HG02938 (cell line): ENCODE measurements around the gene SLC8A2.

Experiments
- ATAC-seq: cut with Tn5 transposase; IDR thresholded peaks from one replicate; pipeline ENCODE4 v1.9.1; 2021; ENCODE audit warnings: mild to moderate bottlenecking, moderate library complexity; ENCODE audit not compliant: unreplicated experiment

SLC8A2 gene

GRCh38 chr19:47503130-47503825 lies 31.6 kb upstream of the SLC8A2 start:
- no peak for ATAC-seq

- ATAC-seq, result no peak
Measured at GRCh38 chr19:47499863-47500830, 28.5 kb upstream of the SLC8A2 start.

- ATAC-seq, result no peak
Measured at GRCh38 chr19:47499371-47499770, 27.7 kb upstream of the SLC8A2 start.

- no peak for ATAC-seq
Measured at GRCh38 chr19:47498561-47498960, 26.9 kb upstream of the SLC8A2 start.

GRCh38 chr19:47497821-47498520 lies 26.3 kb upstream of the SLC8A2 start:
- no peak for ATAC-seq

- ATAC-seq, result no peak
Measured at GRCh38 chr19:47497050-47497766, 25.5 kb upstream of the SLC8A2 start.

GRCh38 chr19:47495478-47496372 lies 24.0 kb upstream of the SLC8A2 start:
- no peak for ATAC-seq

- no peak for ATAC-seq
Measured at GRCh38 chr19:47494729-47495128, 23.0 kb upstream of the SLC8A2 start.

GRCh38 chr19:47494211-47494547 lies 22.5 kb upstream of the SLC8A2 start:
- ATAC-seq, result no peak

- ATAC-seq, result no peak
Measured at GRCh38 chr19:47493378-47494210, 21.9 kb upstream of the SLC8A2 start.

GRCh38 chr19:47492571-47493377 lies 21.1 kb upstream of the SLC8A2 start:
- no peak for ATAC-seq

GRCh38 chr19:47492137-47492533 lies 20.4 kb upstream of the SLC8A2 start:
- no peak for ATAC-seq

- no peak for ATAC-seq
Measured at GRCh38 chr19:47491358-47492136, 19.9 kb upstream of the SLC8A2 start.

GRCh38 chr19:47490847-47491246 lies 19.2 kb upstream of the SLC8A2 start:
- ATAC-seq, result no peak

GRCh38 chr19:47490031-47490430 lies 18.3 kb upstream of the SLC8A2 start:
- ATAC-seq, result no peak

- no peak for ATAC-seq
Measured at GRCh38 chr19:47489072-47489914, 17.6 kb upstream of the SLC8A2 start.
